Measurements from ENCODE around the gene MMP24OS.
"Not testable (repeated sequence)": the region's sequence is repeated elsewhere in the genome, so short reads cannot be mapped to it uniquely, and the experiment has no call there.

Gene MMP24OS

GRCh38 chr20:35275741-35276251 is 2.1 kb downstream of the MMP24OS start:
- DNase-seq (ENCODE audit: low read depth), result no peak

- DNase-seq (ENCODE audit: low read depth), result no peak
Observed at GRCh38 chr20:35274172-35275092, 3.5 kb downstream of the MMP24OS start.

GRCh38 chr20:35273449-35274171 is 4.3 kb downstream of the MMP24OS start:
- no peak for DNase-seq (ENCODE audit: low read depth)

- DNase-seq (ENCODE audit: low read depth), result no peak
Observed at GRCh38 chr20:35271904-35272303, 6.0 kb downstream of the MMP24OS start.

- no peak for DNase-seq (ENCODE audit: low read depth)
Observed at GRCh38 chr20:35271073-35271882, 6.6 kb downstream of the MMP24OS start.

- DNase-seq (ENCODE audit: low read depth), result no peak
Observed at GRCh38 chr20:35270021-35270902, 7.7 kb downstream of the MMP24OS start.

GRCh38 chr20:35269055-35269781 is 8.7 kb downstream of the MMP24OS start:
- no peak for DNase-seq (ENCODE audit: low read depth)

GRCh38 chr20:35267092-35267491 is 10.8 kb downstream of the MMP24OS start:
- no peak for DNase-seq (ENCODE audit: low read depth)

- no peak for DNase-seq (ENCODE audit: low read depth)
Observed at GRCh38 chr20:35264755-35265154, 13.2 kb downstream of the MMP24OS start.

- DNase-seq (ENCODE audit: low read depth), result no peak
Observed at GRCh38 chr20:35263532-35264341, 14.2 kb downstream of the MMP24OS start.

- DNase-seq (ENCODE audit: low read depth), result not testable (repeated sequence)
Observed at GRCh38 chr20:35262731-35263531, 15.0 kb downstream of the MMP24OS start.

GRCh38 chr20:35262321-35262720 is 15.6 kb downstream of the MMP24OS start:
- DNase-seq (ENCODE audit: low read depth), result not testable (repeated sequence)

GRCh38 chr20:35260426-35260825 is 17.5 kb downstream of the MMP24OS start:
- no peak for DNase-seq (ENCODE audit: low read depth)

- no peak for DNase-seq (ENCODE audit: low read depth)
Observed at GRCh38 chr20:35257175-35257909, 20.6 kb downstream of the MMP24OS start.

- DNase-seq (ENCODE audit: low read depth), result no peak
Observed at GRCh38 chr20:35254448-35254999, 23.4 kb downstream of the MMP24OS start.

- DNase-seq (ENCODE audit: low read depth), result no peak
Observed at GRCh38 chr20:35253010-35253409, 24.9 kb downstream of the MMP24OS start.

GRCh38 chr20:35252598-35252997 is 25.3 kb downstream of the MMP24OS start:
- DNase-seq (ENCODE audit: low read depth), result not testable (repeated sequence)

- no peak for DNase-seq (ENCODE audit: low read depth)
Observed at GRCh38 chr20:35252037-35252461, 25.9 kb downstream of the MMP24OS start.
